GF-D8 (cell line): ENCODE measurements around the gene RSU1.
"Not testable (repeated sequence)": the region's sequence is repeated elsewhere in the genome, so short reads cannot be mapped to it uniquely, and the experiment has no call there.

Source experiments
- DNase-seq: peaks from one replicate; lab custom pipeline; 2025; lab: John Stamatoyannopoulos, UW

The RSU1 gene

DNA sequence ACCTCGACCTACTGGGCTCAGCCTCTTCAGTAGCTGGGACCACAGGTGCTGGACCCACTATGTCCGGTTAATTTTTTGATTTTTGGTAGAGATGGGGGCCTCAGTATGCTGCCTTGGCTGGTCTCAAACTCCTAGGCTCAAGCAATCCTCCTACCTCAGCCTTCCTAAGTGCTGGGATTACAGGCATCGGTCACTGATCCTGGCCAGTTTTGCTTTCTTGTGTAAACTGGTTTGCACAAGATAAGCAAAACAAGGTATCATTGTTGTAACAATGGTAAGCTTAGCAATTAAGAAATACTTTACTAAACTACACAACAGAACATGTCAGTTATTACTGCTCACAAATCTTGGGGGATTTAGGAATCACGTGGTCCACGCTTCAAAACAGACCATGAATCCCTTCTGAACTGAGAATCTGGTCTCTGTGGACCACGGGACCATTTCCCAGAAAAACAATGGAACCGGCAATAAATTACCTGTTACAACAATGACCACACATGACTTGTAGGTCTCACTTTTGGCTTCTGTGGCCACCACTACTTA lies 36.8 kb downstream of the RSU1 start:
- DNase-seq: no peak

DNA sequence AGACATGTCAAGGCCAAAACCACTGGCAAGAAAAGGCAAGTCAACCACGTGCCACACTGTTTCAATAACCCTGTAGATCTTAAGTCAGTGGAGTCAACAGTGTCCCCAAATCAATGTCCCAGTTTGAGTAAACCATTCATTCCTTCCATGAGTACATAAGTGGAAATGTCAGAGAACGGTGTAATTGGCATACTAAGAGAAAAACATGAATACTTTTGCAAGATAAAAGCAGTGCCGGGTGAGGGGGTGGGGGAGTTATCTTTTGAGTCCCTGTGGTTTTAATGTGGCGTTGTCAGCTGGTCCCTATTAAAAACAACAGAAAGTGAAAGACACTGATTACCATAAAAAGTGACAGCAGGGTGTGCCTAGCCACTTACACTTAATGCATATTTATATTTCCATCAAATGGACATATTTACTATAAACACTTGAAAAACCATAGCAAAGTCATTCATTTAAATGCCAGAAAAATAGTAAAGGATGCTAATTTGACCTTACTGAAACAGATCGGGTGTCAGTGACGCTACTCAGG lies 37.8 kb downstream of the RSU1 start:
- no peak for DNase-seq

- DNase-seq: no peak
These were observed 39.5 kb downstream of the RSU1 start for GRCh38 chr10:16777473-16778370.

GRCh38 chr10:16776896-16777295 lies 40.3 kb downstream of the RSU1 start:
- no peak for DNase-seq

DNA sequence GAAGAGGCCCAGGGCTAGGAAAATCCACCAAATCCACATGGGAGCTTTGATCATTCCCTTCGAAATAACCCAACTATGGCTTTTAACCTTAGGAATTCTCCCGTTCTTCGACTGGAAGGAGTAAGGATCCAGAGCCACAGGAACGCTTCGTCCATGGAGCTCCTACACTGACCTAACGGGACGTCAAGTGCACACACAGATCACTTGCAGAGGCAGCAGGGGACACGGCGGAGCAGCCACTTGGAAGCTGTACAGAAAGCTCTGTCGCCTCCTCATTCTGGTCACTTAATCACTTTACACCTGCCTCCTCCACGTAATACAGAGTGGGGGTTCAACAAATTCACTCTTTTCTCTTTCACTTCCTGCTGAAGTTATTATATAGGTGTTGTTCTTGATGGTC lies 43.9 kb downstream of the RSU1 start:
- no peak for DNase-seq

DNA sequence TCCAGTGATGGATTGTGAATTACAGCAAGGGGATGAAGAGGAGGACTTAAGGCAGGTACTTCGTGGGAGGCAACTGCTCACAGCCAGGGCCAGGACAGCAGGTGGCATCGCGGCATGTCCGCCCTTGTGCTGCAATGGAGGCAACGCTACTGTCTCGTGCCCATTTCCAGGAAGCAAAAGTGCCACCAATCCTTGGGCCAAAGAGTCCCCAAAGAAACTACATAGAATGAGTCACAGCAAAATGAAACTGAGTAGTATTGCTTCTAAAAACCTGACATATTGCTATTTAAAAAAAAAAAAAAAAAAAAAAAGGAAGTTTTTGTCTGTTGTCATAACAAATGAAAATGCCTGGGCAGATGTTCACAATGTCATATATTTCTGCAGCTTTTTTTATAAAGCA lies 46.6 kb downstream of the RSU1 start:
- DNase-seq: no peak

- no peak for DNase-seq
These were observed 47.1 kb downstream of the RSU1 start for GRCh38 chr10:16770141-16770540.

- no peak for DNase-seq
These were observed 47.9 kb downstream of the RSU1 start for GRCh38 chr10:16769331-16769730.

DNA sequence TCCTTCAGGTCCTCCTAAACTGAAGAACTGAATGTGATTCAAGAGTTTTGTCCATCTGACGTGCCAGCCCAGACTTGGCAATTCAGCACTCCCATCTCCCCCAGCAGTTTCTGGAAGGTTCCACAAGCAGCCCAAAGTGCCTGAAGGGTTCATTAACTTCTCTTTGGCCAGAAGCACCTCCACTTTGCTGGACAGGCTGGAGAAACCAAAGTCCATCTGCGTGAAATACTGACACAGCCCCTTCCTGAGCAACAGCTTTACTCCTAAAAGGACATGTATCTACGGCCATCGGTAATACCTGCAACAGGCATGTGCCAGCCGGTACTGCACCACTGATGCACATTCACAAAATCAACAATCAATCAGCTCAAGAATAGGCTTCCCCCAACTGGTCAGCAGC lies 48.5 kb downstream of the RSU1 start:
- no peak for DNase-seq

- DNase-seq: no peak
These were observed 51.5 kb downstream of the RSU1 start for GRCh38 chr10:16765509-16766375.

DNA sequence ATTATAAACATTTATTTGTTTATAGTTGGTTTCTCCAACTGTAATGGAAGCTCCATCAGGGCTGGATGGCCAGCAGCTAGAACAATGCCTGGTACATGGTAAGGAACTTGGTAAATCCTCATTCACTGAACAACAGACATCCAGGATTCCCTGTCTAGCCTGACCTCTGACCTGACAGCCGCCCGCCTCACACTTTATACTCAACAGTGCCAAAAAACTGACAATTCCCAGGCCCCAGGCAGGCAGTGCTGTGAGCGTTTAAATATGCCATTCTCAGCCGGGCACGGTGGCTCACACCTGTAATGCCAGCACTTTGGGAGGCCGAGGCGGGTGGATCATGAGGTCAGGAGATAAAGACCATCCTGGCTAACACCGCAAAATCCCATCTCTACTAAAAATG lies 55.9 kb downstream of the RSU1 start:
- DNase-seq: no peak

GRCh38 chr10:16756561-16757221 lies 60.5 kb downstream of the RSU1 start:
- no peak for DNase-seq

- DNase-seq: no peak
These were observed 62.5 kb downstream of the RSU1 start for GRCh38 chr10:16754765-16755164.

- DNase-seq: not testable (repeated sequence)
These were observed 64.4 kb downstream of the RSU1 start for GRCh38 chr10:16752849-16753248.

- DNase-seq: no peak
These were observed 65.1 kb downstream of the RSU1 start for GRCh38 chr10:16752099-16752498.

GRCh38 chr10:16751244-16751643 lies 66.0 kb downstream of the RSU1 start:
- DNase-seq: no peak

DNA sequence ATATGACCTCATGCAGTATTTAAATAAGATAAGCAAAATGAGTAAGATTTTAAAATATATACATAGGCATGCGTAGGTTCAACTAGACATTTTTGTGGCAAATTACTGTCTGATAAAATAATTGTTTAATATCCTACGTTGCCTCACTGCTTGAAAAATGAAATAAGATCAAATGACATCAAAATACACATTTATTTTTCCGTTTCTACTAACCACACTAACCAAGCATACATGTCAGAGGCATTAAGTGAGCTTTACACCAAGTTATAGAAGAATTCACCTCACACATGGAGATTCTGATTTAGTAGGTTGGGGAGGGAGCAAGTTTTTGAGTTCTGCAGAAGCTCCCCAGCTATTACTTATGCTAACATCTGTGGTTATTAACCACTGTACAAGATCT lies 66.8 kb downstream of the RSU1 start:
- DNase-seq: no peak

- no peak for DNase-seq
These were observed 68.5 kb downstream of the RSU1 start for GRCh38 chr10:16748749-16749148.

GRCh38 chr10:16746856-16747255 lies 70.4 kb downstream of the RSU1 start:
- DNase-seq: no peak

DNA sequence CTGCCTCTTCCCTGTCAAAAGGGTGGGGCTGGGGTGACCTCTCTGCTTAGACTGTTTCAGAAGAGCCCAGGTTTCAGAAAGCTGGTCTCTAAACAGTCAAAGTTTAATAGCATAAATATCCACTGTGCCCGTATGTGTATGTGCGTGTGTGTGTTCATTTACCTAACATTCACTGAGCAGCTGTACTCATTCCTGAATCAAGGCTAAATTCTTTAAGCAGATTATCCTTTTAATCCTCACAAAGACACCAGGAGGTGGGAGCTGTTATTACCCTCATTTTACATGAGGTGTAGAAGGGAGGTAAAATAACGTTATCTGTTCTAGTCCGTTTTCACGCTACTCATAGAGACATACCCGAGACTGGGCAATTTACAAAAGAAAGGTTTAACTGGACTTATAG lies 72.2 kb downstream of the RSU1 start:
- no peak for DNase-seq

DNA sequence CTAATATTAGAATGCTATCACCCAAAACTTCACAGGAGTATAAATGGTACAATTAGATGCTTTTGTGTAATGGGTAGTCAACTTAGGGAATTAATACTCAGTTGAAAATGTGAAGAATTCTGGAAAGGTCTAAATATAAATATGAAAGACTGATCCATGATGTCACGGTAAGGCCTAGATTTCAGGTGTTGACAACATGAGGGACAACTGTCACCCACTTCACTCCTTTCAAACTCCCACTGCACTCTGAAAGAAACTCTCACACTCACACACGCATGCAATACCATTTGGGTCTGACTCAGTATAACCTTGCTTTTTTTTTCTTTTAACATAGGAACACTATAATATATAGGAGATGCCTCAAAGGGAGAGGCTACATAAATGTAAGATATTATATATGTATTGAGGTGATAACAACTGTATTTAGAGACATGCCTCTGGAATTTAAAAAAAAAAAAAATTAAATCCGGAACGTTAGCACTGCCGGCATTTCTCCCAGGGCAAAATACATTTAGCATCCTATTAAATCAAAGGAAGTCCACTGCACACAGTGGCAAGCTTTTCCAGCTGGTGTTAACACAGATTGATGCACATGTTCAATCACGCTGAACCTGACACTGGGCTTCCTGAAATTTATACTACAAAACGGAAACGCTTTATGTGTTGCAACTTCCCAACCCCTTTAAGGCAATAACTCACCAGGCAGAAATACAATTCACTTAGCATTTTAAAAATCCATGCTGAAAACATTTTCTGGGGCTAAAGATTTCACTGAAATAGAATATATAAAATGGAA lies 74.9 kb downstream of the RSU1 start:
- DNase-seq: peak; percentile 3
